Activated CD8-positive, alpha-beta memory T cell treated with anti-CD3 and anti-CD28 coated beads for 48 hours (primary cell): Measurements from ENCODE around the gene PLXNB1.
A peak's percentile ranks its signal among the peaks of the same experiment; 100 is the strongest.
"Not testable (repeated sequence)": the region's sequence is repeated elsewhere in the genome, so short reads cannot be mapped to it uniquely, and the experiment has no call there.

ENCODE experiments used
- DNase-seq, 3 experiments: peaks; one replicate each; pipeline ENCODE4 v3.0.0-alpha.2; 2020; ENCODE audit warnings: low read depth in 2 of 3, low spot score in 2 of 3

The PLXNB1 gene, protein sequence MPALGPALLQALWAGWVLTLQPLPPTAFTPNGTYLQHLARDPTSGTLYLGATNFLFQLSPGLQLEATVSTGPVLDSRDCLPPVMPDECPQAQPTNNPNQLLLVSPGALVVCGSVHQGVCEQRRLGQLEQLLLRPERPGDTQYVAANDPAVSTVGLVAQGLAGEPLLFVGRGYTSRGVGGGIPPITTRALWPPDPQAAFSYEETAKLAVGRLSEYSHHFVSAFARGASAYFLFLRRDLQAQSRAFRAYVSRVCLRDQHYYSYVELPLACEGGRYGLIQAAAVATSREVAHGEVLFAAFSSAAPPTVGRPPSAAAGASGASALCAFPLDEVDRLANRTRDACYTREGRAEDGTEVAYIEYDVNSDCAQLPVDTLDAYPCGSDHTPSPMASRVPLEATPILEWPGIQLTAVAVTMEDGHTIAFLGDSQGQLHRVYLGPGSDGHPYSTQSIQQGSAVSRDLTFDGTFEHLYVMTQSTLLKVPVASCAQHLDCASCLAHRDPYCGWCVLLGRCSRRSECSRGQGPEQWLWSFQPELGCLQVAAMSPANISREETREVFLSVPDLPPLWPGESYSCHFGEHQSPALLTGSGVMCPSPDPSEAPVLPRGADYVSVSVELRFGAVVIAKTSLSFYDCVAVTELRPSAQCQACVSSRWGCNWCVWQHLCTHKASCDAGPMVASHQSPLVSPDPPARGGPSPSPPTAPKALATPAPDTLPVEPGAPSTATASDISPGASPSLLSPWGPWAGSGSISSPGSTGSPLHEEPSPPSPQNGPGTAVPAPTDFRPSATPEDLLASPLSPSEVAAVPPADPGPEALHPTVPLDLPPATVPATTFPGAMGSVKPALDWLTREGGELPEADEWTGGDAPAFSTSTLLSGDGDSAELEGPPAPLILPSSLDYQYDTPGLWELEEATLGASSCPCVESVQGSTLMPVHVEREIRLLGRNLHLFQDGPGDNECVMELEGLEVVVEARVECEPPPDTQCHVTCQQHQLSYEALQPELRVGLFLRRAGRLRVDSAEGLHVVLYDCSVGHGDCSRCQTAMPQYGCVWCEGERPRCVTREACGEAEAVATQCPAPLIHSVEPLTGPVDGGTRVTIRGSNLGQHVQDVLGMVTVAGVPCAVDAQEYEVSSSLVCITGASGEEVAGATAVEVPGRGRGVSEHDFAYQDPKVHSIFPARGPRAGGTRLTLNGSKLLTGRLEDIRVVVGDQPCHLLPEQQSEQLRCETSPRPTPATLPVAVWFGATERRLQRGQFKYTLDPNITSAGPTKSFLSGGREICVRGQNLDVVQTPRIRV (N-terminal part only)

GRCh38 chr3:48429960-48430707 lies at the start of gene PLXNB1:
Gene PLXNB1, minus strand, starts transcription at chr3:48430086. Its CDS starts 5,475 bp downstream, at chr3:48424611.
- no peak for DNase-seq

- peak in 1 of 3 experiments; percentile 18 for DNase-seq
These were observed 49.0 kb upstream of the PLXNB1 start for GRCh38 chr3:48478626-48479555.

- DNase-seq = no peak
These were observed 48.2 kb upstream of the PLXNB1 start for GRCh38 chr3:48477959-48478520.

DNA sequence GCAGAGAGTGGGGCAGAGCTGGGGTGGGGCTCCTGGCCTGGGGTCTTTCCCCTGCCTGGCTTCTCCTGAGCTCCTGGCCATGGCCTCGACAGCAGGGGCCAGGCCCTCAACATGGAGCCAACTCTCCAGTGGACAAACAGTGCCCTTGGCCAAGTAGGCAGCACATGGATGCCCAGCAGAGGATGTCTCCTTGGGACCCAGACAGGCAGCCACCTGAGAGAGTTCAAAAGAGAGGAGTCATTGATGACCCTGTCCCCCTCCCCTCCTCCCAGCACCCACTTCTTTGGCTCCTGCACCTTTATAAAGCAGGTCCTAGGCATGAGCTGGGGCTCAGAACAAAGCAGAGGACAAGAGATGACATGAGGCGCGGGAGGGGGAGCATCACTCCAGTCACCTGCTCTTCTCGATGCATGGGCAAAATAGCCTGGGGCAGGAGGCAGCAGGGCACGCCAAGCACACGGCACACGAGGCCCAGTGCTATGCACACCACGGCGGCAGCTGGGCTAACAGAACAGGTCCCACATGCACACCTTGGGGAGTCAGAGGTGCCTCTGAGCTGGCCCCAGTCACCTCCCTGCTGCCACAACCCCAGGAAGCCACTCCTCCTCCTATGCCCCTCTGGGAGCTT lies 46.7 kb upstream of the PLXNB1 start:
- DNase-seq = no peak

DNA sequence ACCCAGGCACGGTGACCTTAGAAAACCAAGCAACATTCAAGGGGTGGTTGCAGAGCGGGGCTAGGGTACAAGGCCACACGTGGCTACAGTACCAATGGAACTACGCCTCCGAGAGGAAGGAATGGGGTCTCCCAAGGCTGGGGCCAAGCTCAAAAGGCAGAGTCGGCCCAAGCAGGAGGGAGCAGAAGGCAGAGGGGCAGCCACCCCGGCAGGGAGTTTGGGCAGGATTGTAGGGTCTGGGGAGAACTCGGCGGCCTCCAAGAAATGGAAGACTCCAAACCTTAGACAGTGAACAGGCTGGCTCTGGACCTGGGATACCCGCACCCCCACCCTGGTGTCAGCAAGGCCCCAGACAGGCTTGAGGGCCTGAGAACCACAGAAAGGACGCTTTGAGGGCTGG lies 45.3 kb upstream of the PLXNB1 start:
- no peak for DNase-seq

DNA sequence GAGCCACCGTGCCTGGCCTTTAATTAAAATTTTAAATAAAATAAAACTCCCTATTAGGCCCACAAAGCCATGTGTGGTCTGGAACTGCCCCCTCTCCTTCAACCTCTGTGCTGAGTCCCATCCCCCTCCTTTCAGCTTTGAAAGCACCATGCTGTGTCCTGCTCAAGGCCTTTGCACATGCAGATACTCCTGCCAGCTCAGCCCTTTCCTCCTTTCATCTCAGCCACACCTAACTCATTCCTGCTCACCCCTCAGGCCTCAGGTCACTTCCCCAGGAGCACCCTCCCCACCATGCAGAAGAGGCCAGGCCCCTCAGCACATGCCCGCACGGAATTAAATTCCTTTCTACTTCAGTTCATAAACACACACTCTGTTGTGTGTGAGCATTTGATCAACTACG lies 44.7 kb upstream of the PLXNB1 start:
- no peak for DNase-seq

GRCh38 chr3:48474031-48474430 lies 44.1 kb upstream of the PLXNB1 start:
- not testable (repeated sequence) for DNase-seq

DNA sequence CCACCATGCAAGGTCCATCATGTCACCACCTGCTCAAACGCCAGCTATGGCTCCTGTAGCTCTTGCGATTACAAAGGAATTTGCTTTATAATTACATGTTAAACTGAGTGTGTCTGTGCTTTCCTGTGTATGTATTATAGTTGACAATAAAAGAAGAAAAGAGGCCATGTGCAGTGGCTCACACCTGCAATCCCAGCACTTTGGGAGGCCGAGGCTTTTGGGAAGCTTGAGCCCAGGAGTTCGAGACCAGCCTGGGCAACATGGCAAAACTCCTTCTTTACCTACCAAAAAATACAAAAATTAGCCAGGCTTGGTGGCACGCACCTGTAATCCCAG lies 43.7 kb upstream of the PLXNB1 start:
- DNase-seq = no peak

- peak; percentile 83 to 86 (median 86) for DNase-seq
These were observed 43.2 kb upstream of the PLXNB1 start for GRCh38 chr3:48472923-48473616.

- DNase-seq = peak in 2 of 3 experiments; percentile 18 to 61
These were observed 42.7 kb upstream of the PLXNB1 start for GRCh38 chr3:48472673-48472922.

DNA sequence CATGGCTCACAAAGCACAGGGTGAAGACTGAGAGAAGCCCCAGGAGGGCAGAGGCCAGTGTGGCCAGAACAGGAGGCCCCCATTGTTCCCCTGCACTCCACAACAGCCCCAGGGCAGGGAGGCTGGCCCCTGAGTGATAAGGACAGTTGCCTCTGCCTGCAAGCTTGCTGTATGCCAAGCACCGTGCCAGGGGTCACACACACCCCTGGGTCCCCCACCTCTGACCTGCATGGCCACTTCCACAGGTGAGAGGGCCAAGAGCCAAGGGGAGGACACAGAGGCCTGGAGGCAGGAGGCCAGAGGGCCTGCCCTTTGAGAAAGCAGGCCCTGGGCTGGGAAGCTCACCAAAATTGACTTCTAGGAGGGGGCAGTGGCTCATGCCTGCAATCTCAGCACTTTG lies 40.4 kb upstream of the PLXNB1 start:
- no peak for DNase-seq

- DNase-seq = no peak
These were observed 39.4 kb upstream of the PLXNB1 start for GRCh38 chr3:48469046-48469915.

DNA sequence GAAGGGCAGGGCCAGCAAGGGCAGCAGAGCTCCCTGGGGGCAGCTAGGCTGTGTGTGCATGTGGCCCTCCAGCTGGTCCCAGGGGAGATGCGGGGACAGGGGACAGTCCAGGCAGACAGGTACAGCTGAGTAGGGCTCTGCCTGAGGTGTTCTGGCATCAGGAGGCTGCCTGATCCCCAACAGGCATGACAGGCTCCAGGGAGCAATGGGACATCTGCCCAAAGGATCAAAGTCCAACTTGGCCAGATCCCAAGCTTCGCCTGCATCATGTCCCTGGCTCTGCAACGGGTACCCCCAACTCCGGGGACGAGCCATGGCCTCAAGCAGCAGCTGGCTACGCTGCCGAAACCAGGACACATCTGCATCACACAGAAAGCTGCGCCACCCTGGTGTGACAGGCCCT lies 38.4 kb upstream of the PLXNB1 start:
- DNase-seq = no peak

GRCh38 chr3:48467473-48468267 lies 37.8 kb upstream of the PLXNB1 start:
- DNase-seq = no peak

DNA sequence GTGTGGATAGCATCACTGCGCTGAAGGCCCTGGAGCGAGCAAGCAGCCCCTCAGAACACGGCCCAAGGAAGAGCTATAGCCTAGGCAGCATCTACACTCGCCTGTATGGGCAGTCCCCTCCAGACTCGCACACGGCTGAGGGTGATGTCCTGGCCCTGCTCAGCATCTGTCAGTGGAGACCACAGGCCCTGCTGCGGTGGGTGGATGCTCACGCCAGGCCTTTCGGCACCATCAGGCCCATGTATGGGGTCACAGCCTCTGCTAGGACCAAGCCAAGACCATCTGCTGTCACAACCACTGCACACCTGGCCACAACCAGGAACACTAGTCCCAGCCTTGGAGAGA lies 37.2 kb upstream of the PLXNB1 start:
- DNase-seq = no peak

- no peak for DNase-seq
These were observed 36.7 kb upstream of the PLXNB1 start for GRCh38 chr3:48466386-48467109.
